Endothelial cell of umbilical vein (primary cell): ENCODE measurements around the gene RGP1. TPM values are rescaled to one million over a fixed set of nuclear protein-coding genes. Genes with fewer than 3 reads are reported as not detected.

Source experiments
- BruUV-seq: library from RNA; stranded (reverse); fragments of 400-500 nt; replicated peaks from 2 replicates; lab custom pipeline; 2021; lab: Mats Ljungman, UMichigan
- CTCF ChIA-PET: fragments of 300-600, 350-600 bp; sonication (Branson Sonifier 250); formaldehyde crosslinking; loops from one replicate; lab custom pipeline; 2021; ENCODE audit warnings: antibody characterized with exemption, inconsistent platforms; lab: Charles Lee
- POLR2A ChIA-PET: fragments of 300-600, 350-600 bp; sonication (Branson Sonifier 250); formaldehyde crosslinking; loops from one replicate; lab custom pipeline; 2021; ENCODE audit warnings: antibody characterized with exemption, inconsistent platforms; lab: Charles Lee
- DNase-seq: peaks from one replicate; pipeline ENCODE4 v3.0.0-alpha.2; 2011; ENCODE audit warnings: low read depth, low spot score
- FAIRE-seq: peaks from 2 replicates; lab custom pipeline; 2011; peaks lifted over from hg19 to GRCh38; lab: Jason Lieb, UNC
- H2AFZ ChIP-seq: 2 replicates; pipeline ENCODE4 v1.6.0; 2012; ENCODE audit warnings: low read depth, low read length, control low read depth, inconsistent platforms
- H3K27ac ChIP-seq: 2 replicates; pipeline ENCODE4 v1.5.1; 2011; ENCODE audit warnings: low read depth, mild to moderate bottlenecking, control low read depth, low read length, moderate library complexity; ENCODE audit not compliant: insufficient read depth
- H3K27me3 ChIP-seq, 2 experiments: 2 replicates each; pipeline versions ENCODE4 v1.6.0 to v1.6.1; 2011; ENCODE audit warnings: low read length in 2 of 2, mixed read lengths in 1 of 2; ENCODE audit not compliant: control insufficient read depth in 2 of 2, insufficient read depth in 2 of 2
- H3K36me3 ChIP-seq, 2 experiments: 2 replicates in 1 of 2; 3 replicates in 1 of 2; pipeline ENCODE4 v1.5.1; 2011; ENCODE audit warnings: low read length in 2 of 2, mild to moderate bottlenecking in 1 of 2, moderate library complexity in 1 of 2; ENCODE audit not compliant: control insufficient read depth in 2 of 2, insufficient read depth in 2 of 2; ENCODE audit errors: extremely low read depth in 1 of 2
- H3K4me1 ChIP-seq: 3 replicates; pipeline ENCODE4 v1.5.1; 2011; ENCODE audit warnings: mild to moderate bottlenecking, low read length; ENCODE audit not compliant: control insufficient read depth, insufficient read depth; ENCODE audit errors: extremely low read depth
- H3K4me2 ChIP-seq: 2 replicates; pipeline ENCODE4 v1.6.1; 2011; ENCODE audit warnings: low read length, control low read depth, mixed read lengths; ENCODE audit not compliant: insufficient read depth
- H3K4me3 ChIP-seq, 3 experiments: fragments of 200-600 bp in 1 of 3; sonication (generic), shearing (Covaris generic) in 1 of 3; replicated peaks in 1 of 3; 2 replicates each; pipeline ENCODE4 v1.5.1; 2011 to 2016; ENCODE audit warnings: control low read depth in 3 of 3, low read length in 3 of 3, mild to moderate bottlenecking in 2 of 3, inconsistent platforms in 1 of 3, low read depth in 1 of 3, moderate library complexity in 1 of 3; ENCODE audit not compliant: insufficient read depth in 1 of 3
- H3K79me2 ChIP-seq: 2 replicates; pipeline ENCODE4 v1.6.0; 2012; ENCODE audit warnings: low read length, inconsistent platforms; ENCODE audit not compliant: control insufficient read depth, insufficient read depth
- H3K9ac ChIP-seq: replicated peaks from 2 replicates; pipeline ENCODE3; 2011; ENCODE audit warnings: low read length, control low read depth; ENCODE audit not compliant: insufficient read depth; ENCODE audit errors: extremely low read depth
- H3K9me1 ChIP-seq: replicated peaks from 3 replicates; pipeline ENCODE4 v1.6.0; 2011; ENCODE audit warnings: mild to moderate bottlenecking, low read length; ENCODE audit not compliant: control insufficient read depth, insufficient read depth; ENCODE audit errors: extremely low read depth
- H3K9me3 ChIP-seq: replicated peaks from 2 replicates; pipeline ENCODE4 v1.5.1; 2012; ENCODE audit warnings: low read length, inconsistent platforms; ENCODE audit not compliant: control insufficient read depth, insufficient read depth
- H4K20me1 ChIP-seq: replicated peaks from 2 replicates; pipeline ENCODE3; 2011; ENCODE audit warnings: mild to moderate bottlenecking, low read length; ENCODE audit not compliant: control insufficient read depth, insufficient read depth; ENCODE audit errors: extremely low read depth
- GATA2 ChIP-seq: IDR thresholded peaks from 2 replicates; pipeline ENCODE4 v1.7.0; 2011; ENCODE audit warnings: low read depth, mild to moderate bottlenecking, moderate library complexity, mixed read lengths, low read length; ENCODE audit not compliant: insufficient read length, insufficient read depth
- MAX ChIP-seq: IDR thresholded peaks from 2 replicates; pipeline ENCODE4 v1.6.1; 2011; ENCODE audit not compliant: insufficient read depth, insufficient read length
- MYC ChIP-seq: IDR thresholded peaks from one replicate; pipeline ENCODE4 v1.6.1; 2011; ENCODE audit warnings: mild to moderate bottlenecking, low read depth, low read length
- POLR2AphosphoS5 ChIP-seq: IDR thresholded peaks from 2 replicates; pipeline ENCODE4 v1.6.1; 2012; ENCODE audit warnings: low read depth, mild to moderate bottlenecking, control low read depth, low read length, moderate library complexity; ENCODE audit not compliant: insufficient read depth
- dilution Hi-C: fragments of 300-500 bp; cut with MboI; formaldehyde crosslinking; loops from one replicate; pipeline ENCODE4 v1.15.0; 2019; ENCODE audit warnings: low sequenced_read_pairs; ENCODE audit not compliant: extremely low pct_ligation_motif_present
- intact Hi-C: fragments of 100-400 bp; cut with micrococcal nuclease; formaldehyde crosslinking; loops from one replicate; pipeline ENCODE4 v1.10.0; 2022
- polyA plus RNA-seq, 4 experiments: library from polyadenylated mRNA; depleted of rRNA in 3 of 4; stranded (reverse) in 3 of 4; unstranded in 1 of 4; fragments of >200 nt; gene quantifications; 2 replicates each; pipeline versions ENCODE4 v1.2.1 to v1.2.3, GENCODE V29; 2011 to 2012; ENCODE audit warnings: missing spikeins in 1 of 4
- total RNA-seq: library from RNA; stranded (reverse); gene quantifications from 2 replicates; pipeline ENCODE4 v1.2.3, GENCODE V29; 2021

RGP1 gene
- total and polyA plus RNA-seq, 2 donors (not counting 3 experiments of a cell fraction or from before 2014, with no cell fraction given) = 15.0 to 29.0 TPM

- Histone ChIP-seq H3K9ac (no peak overlapping the region), H4K20me1 (no peaks in the 10 kb centered on the region), H3K4me3 (no peak overlapping the region), H3K9me1 (no peaks in the 10 kb centered on the region), H3K36me3 (peaks cover 62 to 79% of the 10 kb centered on the region in 2 experiments), H3K79me2 (no peaks in the 10 kb centered on the region), H3K4me1 (no peaks in the 10 kb centered on the region), H3K27ac (no peak overlapping the region), H2AFZ (no peak overlapping the region), H3K9me3 (no peaks in the 10 kb centered on the region), H3K27me3 (no peaks in the 10 kb centered on the region), H3K4me2 (no peak overlapping the region)
- BruUV-seq = TSS peak; percentile 4
- TF ChIP-seq MAX (no peak), MYC (no peak), GATA2 (no peak)
- dilution Hi-C loops (no loop called here), intact Hi-C loops (no loop called here)
- POLR2A ChIA-PET = interaction anchor here (1.2 kb wide), 1 partner anchor 14 kb away, joined by 4 read pairs; no protein-coding TSS in a partner anchor
- CTCF ChIA-PET = interaction anchor here (0.7 to 8.9 kb wide), 2 partner anchors 9 to 17 kb away, joined by 4 to 53 read pairs; no protein-coding TSS in a partner anchor
- FAIRE-seq (no peak), DNase-seq (no peak)
Observed at GRCh38 chr9:35714123-35714522, 35.0 kb upstream of the RGP1 start.

- no peaks in the 10 kb centered on the region for H3K9me3 ChIP-seq
- no TSS peak for BruUV-seq
- no peak overlapping the region for H3K27ac ChIP-seq
- ChIA-PET CTCF (interaction anchor here (1.1 to 8.9 kb wide), 2 partner anchors 12 to 17 kb away, joined by 3 to 53 read pairs; no protein-coding TSS in a partner anchor), POLR2A (interaction anchor here (1.2 kb wide), 1 partner anchor 13 kb away, joined by 4 read pairs; no protein-coding TSS in a partner anchor)
- dilution Hi-C loops (no loop called here), intact Hi-C loops (no loop called here)
- H3K4me2 ChIP-seq = no peak overlapping the region
- DNase-seq (no peak), FAIRE-seq (no peak)
- H3K27me3 ChIP-seq = no peaks in the 10 kb centered on the region
- no peak overlapping the region for H3K4me3 ChIP-seq
- H3K9me1 ChIP-seq = no peaks in the 10 kb centered on the region
- TF ChIP-seq POLR2AphosphoS5 (peak; percentile 23), MAX (no peak)
- H3K9ac ChIP-seq = no peak overlapping the region
- H2AFZ ChIP-seq = no peak overlapping the region
- H3K36me3 ChIP-seq = peaks cover 63 to 81% of the 10 kb centered on the region in 2 experiments
- no peaks in the 10 kb centered on the region for H3K4me1 ChIP-seq
- no peaks in the 10 kb centered on the region for H3K79me2 ChIP-seq
- H4K20me1 ChIP-seq = no peaks in the 10 kb centered on the region
Observed at GRCh38 chr9:35714579-35715252, 34.4 kb upstream of the RGP1 start.
